ENCODE data around the gene C11orf86.
"Not testable (repeated sequence)": the region's sequence is repeated elsewhere in the genome, so short reads cannot be mapped to it uniquely, and the experiment has no call there.

GRCh38 chr11:67005200-67005599 lies 30.1 kb downstream of the C11orf86 start:
- TF ChIP-seq, protein P1, sequence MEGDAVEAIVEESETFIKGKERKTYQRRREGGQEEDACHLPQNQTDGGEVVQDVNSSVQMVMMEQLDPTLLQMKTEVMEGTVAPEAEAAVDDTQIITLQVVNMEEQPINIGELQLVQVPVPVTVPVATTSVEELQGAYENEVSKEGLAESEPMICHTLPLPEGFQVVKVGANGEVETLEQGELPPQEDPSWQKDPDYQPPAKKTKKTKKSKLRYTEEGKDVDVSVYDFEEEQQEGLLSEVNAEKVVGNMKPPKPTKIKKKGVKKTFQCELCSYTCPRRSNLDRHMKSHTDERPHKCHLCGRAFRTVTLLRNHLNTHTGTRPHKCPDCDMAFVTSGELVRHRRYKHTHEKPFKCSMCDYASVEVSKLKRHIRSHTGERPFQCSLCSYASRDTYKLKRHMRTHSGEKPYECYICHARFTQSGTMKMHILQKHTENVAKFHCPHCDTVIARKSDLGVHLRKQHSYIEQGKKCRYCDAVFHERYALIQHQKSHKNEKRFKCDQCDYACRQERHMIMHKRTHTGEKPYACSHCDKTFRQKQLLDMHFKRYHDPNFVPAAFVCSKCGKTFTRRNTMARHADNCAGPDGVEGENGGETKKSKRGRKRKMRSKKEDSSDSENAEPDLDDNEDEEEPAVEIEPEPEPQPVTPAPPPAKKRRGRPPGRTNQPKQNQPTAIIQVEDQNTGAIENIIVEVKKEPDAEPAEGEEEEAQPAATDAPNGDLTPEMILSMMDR (IDR thresholded peaks at IDR 0.05) = not testable (repeated sequence)
- TF ChIP-seq POLR2A (IDR thresholded peaks at IDR 0.05) = not testable (repeated sequence)

Data from right lobe of liver (tissue), 4 donors.